Heart left ventricle (tissue), 16 donors: ENCODE results near the gene CABLES2. TPM values are rescaled to one million over a fixed set of nuclear protein-coding genes. Genes with fewer than 3 reads are reported as not detected.

Experiments
- ATAC-seq, 4 donors: fragments of 200-7000 bp; cut with Tn5 transposase; one replicate each; pipeline ENCODE4 v1.9.1; 2020 to 2022; ENCODE audit warnings: moderate library complexity in 4 of 4, mild to moderate bottlenecking in 3 of 4, moderate number of reproducible peaks in 1 of 4
- DNase-seq, 5 donors: peaks; one replicate each; pipeline ENCODE4 v3.0.0-alpha.2; 2020
- H3K27ac ChIP-seq, 12 donors: fragments of 200-600 bp; sonication (generic) in 4 of 12; one replicate each; pipeline versions ENCODE4 v1.5.0 to v1.8.0; 2016 to 2022; ENCODE audit warnings: mild to moderate bottlenecking in 2 of 12
- H3K27me3 ChIP-seq, 9 donors: fragments of 200-600 bp; sonication (generic) in 2 of 9; one replicate each; pipeline versions ENCODE4 v1.5.1 to v1.8.0; 2016 to 2022; ENCODE audit warnings: mild to moderate bottlenecking in 3 of 9
- H3K36me3 ChIP-seq, 9 donors: fragments of 200-600 bp; sonication (generic) in 2 of 9; one replicate each; pipeline versions ENCODE4 v1.5.0 to v1.8.0; 2018 to 2022; ENCODE audit warnings: mild to moderate bottlenecking in 2 of 9
- H3K4me1 ChIP-seq, 12 donors: fragments of 200-600 bp; sonication (generic) in 4 of 12; one replicate each; pipeline versions ENCODE4 v1.5.0 to v1.8.0; 2016 to 2022; ENCODE audit warnings: mild to moderate bottlenecking in 3 of 12
- H3K4me3 ChIP-seq, 12 donors: fragments of 200-600 bp; sonication (generic) in 4 of 12; one replicate each; pipeline versions ENCODE4 v1.5.0 to v1.8.0; 2017 to 2022; ENCODE audit warnings: mild to moderate bottlenecking in 9 of 12, moderate library complexity in 4 of 12
- H3K9me3 ChIP-seq, 12 donors: fragments of 200-600 bp; sonication (generic) in 4 of 12; one replicate each; pipeline versions ENCODE4 v1.5.0 to v1.8.0; 2016 to 2022; ENCODE audit warnings: mild to moderate bottlenecking in 1 of 12
- CTCF ChIP-seq, 12 donors: fragments of 200-600 bp; sonication (generic) in 4 of 12; IDR thresholded peaks; one replicate each; pipeline versions ENCODE4 v1.5.0 to v1.8.0; 2018 to 2022; ENCODE audit warnings: antibody characterized with exemption in 12 of 12, mild to moderate bottlenecking in 5 of 12
- POLR2A ChIP-seq, 2 donors: fragments of 450-650 bp; IDR thresholded peaks; one replicate each; pipeline ENCODE4 v1.6.1; 2017; ENCODE audit warnings: antibody characterized with exemption in 2 of 2, mild to moderate bottlenecking in 2 of 2, moderate library complexity in 2 of 2
- WGBS, 4 donors: extraction: QIAGEN DNeasy Blood & Tissue Kit in 2 of 4; methylation state at CpG; one replicate each; pipeline versions ENCODE4 v1.1.5 to v1.1.7; 2013 to 2018; 5-methylcytosine and 5-hydroxymethylcytosine counted together
- intact Hi-C, 10 donors: fragments of 100-400 bp; cut with DNase I; formaldehyde crosslinking; loops; one replicate each; pipeline versions ENCODE4 v1.11.1 to v1.14.2; 2022
- polyA plus RNA-seq, 2 donors: library from polyadenylated mRNA; stranded (reverse); fragments of 200-250 nt; gene quantifications; one replicate each; pipeline ENCODE4 v1.2.3, GENCODE V29; 2013
- total RNA-seq, 9 donors: library from RNA; depleted of rRNA in 2 of 9; stranded (reverse); fragments of >200 nt in 2 of 9; fragmentation: NEBNext Ultra II Directional in 3 of 9; extraction: Animal tissue kit (Norgen Biotek cat#: 25700) in 3 of 9; gene quantifications; one replicate each; pipeline versions ENCODE4 v1.1.0 to v1.2.4, GENCODE V29; 2016 to 2023
- donor health status: ischemic (EF 13 %, LVEDD 7.1; RV severe dilation, severe dysfunction).
- donor health status: healthy with polysubstance abuse.
- donor health status: DM: no; HTN: yes; CAD: no.
- donor health status: DM: no; HTN: no; CAD: no.
- donor health status: ischemic (EF 25% LVEDD 6.9; RV normal size, moderate dysfunction).
- donor health status: ischemic (EF 25% LVEDD 5.7; RV mildly dilated, moderate dysfunction).
- donor health status: healthy.
- donor health status: DM: yes; HTN: yes; CAD: no.
- donor health status: ischemic (EF 35%, LVEDD 5.7; RV mildly dilated, moderate dysfunction).
- donor health status: nonischemic (EF 11% LVEDD 7.7; RV severe dilation, severe dysfunction).
- donor health status: DM: yes; HTN: yes; CAD: no.
- donor health status: PGD.
- donor health status: ischemic (EF 29% LVEDD 5.4; RV normal size, mild dysfunction).
- donor health status: nonischemic (EF 23%, LVEDD 6.1; RV moderate dilation, normal function).

Gene CABLES2
- total and polyA plus RNA-seq, 11 donors, result 2.9 to 12.0 (median 8.8) TPM

DNA sequence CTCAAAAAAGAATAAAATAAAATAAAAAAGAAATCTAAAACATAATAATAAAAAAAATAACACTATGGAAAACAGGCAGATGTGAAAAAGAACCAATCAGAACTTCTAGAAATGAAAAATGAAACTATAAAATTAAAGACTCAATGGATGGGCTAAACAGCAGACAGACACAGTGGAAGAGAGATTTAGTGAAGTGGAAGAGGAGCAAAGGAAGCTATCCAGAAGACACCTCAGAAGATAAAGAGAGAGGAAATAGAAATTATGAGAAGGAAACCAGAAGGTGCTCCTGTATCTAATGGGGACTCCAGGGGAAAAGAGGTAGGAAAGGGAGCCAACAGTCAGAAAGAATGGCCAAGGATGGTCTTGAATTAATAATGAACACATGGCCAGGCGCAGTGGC, 58.5 kb downstream of the CABLES2 start:
- ATAC-seq (no peak), DNase-seq (no peak)
- peaks cover 0 to 17% (median 8%) of the 10 kb centered on the region in 12 donors for H3K4me1 ChIP-seq
- H3K27ac ChIP-seq, result peak overlapping the region in 1 of 12 donors; percentile 4
- 64 to 100% (median 96%) methylated on average over 1 of the region's 1 CpG for WGBS, 4 donors
- intact Hi-C loops, result loop anchor here in 2 of 10 donors (5.0 kb wide), 3 partner anchors 34 to 39 kb away; partner anchors contain the start of gene RPS21 (in 1 of the 2)
- no peak overlapping the region for H3K4me3 ChIP-seq
- peaks cover 0 to 80% (median 59%) of the 10 kb centered on the region in 9 donors for H3K36me3 ChIP-seq
- peaks cover 0 to 11% (median 0%) of the 10 kb centered on the region in 12 donors for H3K9me3 ChIP-seq
- no peaks in the 10 kb centered on the region for H3K27me3 ChIP-seq
- no peak for TF ChIP-seq POLR2A (IDR thresholded peaks at IDR 0.05)
- no peak for TF ChIP-seq CTCF (IDR thresholded peaks at IDR 0.05)

DNA sequence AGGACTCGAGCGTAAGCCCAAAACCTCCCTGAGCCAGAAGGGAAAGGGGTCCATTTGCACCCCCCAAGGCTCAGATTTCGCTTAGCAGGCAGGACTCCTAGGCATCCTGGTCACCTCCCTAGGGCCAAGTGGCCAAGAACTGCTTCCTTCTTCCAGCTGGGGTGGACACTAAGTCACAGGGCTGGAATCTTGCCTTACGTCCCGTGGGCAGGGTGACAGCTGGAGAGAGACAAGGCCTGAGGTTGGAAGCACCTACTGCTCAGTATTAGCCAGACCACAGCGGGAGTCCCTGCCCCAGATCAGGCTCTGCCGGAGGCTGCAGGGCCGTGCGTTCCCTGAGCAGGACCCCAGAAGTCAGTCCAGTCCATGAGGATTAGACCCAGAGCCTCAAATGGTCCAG, 59.6 kb downstream of the CABLES2 start:
- Histone ChIP-seq H3K27ac (peak overlapping the region in 1 of 12 donors; percentile 54), H3K4me3 (no peak overlapping the region), H3K27me3 (no peaks in the 10 kb centered on the region), H3K9me3 (peaks cover 0 to 11% (median 0%) of the 10 kb centered on the region in 12 donors), H3K36me3 (peaks cover 0 to 88% (median 70%) of the 10 kb centered on the region in 9 donors), H3K4me1 (peaks cover 0 to 8% (median 0%) of the 10 kb centered on the region in 12 donors)
- TF ChIP-seq POLR2A (IDR thresholded peaks at IDR 0.05) (no peak), CTCF (IDR thresholded peaks at IDR 0.05) (no peak)
- DNase-seq, result peak in 1 of 5 donors; percentile 8
- no peak for ATAC-seq
- whole genome bisulfite sequencing, 4 donors, result 78 to 94% (median 82%) methylated on average over 6 to 9 of the region's 9 CpGs
- intact Hi-C loops, result loop anchor here in 2 of 10 donors (5.0 kb wide), 3 partner anchors 35 to 40 kb away; partner anchors contain the start of gene RPS21 (in 1 of the 2)

DNA sequence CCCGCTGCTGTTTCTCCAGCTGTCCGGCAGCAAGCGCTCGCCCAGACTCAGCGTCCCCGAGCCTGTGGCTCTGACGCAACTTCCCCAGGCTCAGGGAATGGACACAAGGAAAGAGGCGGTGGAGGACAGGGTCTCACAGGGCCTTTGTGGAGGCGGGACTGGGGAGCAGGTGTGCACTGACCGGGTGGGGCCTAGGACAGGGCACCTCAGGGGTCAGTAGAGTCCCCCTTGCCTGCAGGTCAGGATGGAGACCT, 60.0 kb downstream of the CABLES2 start:
- 93 to 95% (median 94%) methylated on average over 10 of the region's 10 CpGs for WGBS, 4 donors
- ATAC-seq, result no peak
- Histone ChIP-seq H3K4me3 (no peak overlapping the region), H3K27ac (peak overlapping the region in 1 of 12 donors; percentile 54), H3K4me1 (peaks cover 0 to 4% (median 0%) of the 10 kb centered on the region in 12 donors), H3K36me3 (peaks cover 0 to 90% (median 67%) of the 10 kb centered on the region in 9 donors), H3K27me3 (no peaks in the 10 kb centered on the region), H3K9me3 (peaks cover 0 to 11% (median 0%) of the 10 kb centered on the region in 12 donors)
- no peak for DNase-seq
- TF ChIP-seq CTCF (IDR thresholded peaks at IDR 0.05) (no peak), POLR2A (IDR thresholded peaks at IDR 0.05) (no peak)
- intact Hi-C loops, result loop anchor here in 2 of 10 donors (5.0 kb wide), 3 partner anchors 35 to 40 kb away; partner anchors contain the start of gene RPS21 (in 1 of the 2)

- DNase-seq (peak in 2 of 5 donors; percentile 19 to 20), ATAC-seq (peak in 2 of 4 donors; percentile 18)
- Histone ChIP-seq H3K27ac (peak overlapping the region in 1 of 12 donors; percentile 54), H3K9me3 (peaks cover 0 to 11% (median 0%) of the 10 kb centered on the region in 12 donors), H3K4me1 (peaks cover 0 to 3% (median 0%) of the 10 kb centered on the region in 12 donors), H3K36me3 (peaks cover 0 to 89% (median 62%) of the 10 kb centered on the region in 9 donors), H3K4me3 (no peak overlapping the region), H3K27me3 (no peaks in the 10 kb centered on the region)
- TF ChIP-seq CTCF (IDR thresholded peaks at IDR 0.05) (no peak), POLR2A (IDR thresholded peaks at IDR 0.05) (no peak)
- WGBS, 4 donors, result 92 to 95% (median 94%) methylated on average over 17 to 34 of the region's 34 CpGs
- intact Hi-C loops, result loop anchor here in 2 of 10 donors (5.0 kb wide), 3 partner anchors 34 to 41 kb away; partner anchors contain the start of gene RPS21 (in 1 of the 2)
Measured at GRCh38 chr20:62346398-62347150, 60.5 kb downstream of the CABLES2 start.
